Measurements from ENCODE around the gene ELP1. TPM values are rescaled to one million over a fixed set of nuclear protein-coding genes. Genes with fewer than 3 reads are reported as not detected.
"Not testable (repeated sequence)": the region's sequence is repeated elsewhere in the genome, so short reads cannot be mapped to it uniquely, and the experiment has no call there.

ELP1 gene
- total RNA-seq, 1 donor from 2014 or later, result 14.5 TPM

GRCh38 chr9:108928386-108928785, 5.5 kb downstream of the ELP1 start:
- no peak for DNase-seq (ENCODE audit: low spot score)

GRCh38 chr9:108924466-108924865, 9.5 kb downstream of the ELP1 start:
- DNase-seq (ENCODE audit: low spot score), result no peak

- no peak for DNase-seq (ENCODE audit: low spot score)
Measured at GRCh38 chr9:108921200-108921599, 12.7 kb downstream of the ELP1 start.

- not testable (repeated sequence) for DNase-seq (ENCODE audit: low spot score)
Measured at GRCh38 chr9:108920401-108920800, 13.5 kb downstream of the ELP1 start.

GRCh38 chr9:108919517-108919916, 14.4 kb downstream of the ELP1 start:
- DNase-seq (ENCODE audit: low spot score), result no peak

- no peak for DNase-seq (ENCODE audit: low spot score)
Measured at GRCh38 chr9:108913391-108913790, 20.5 kb downstream of the ELP1 start.

GRCh38 chr9:108911820-108912219, 22.1 kb downstream of the ELP1 start:
- DNase-seq (ENCODE audit: low spot score), result no peak

- DNase-seq (ENCODE audit: low spot score), result no peak
Measured at GRCh38 chr9:108910914-108911313, 23.0 kb downstream of the ELP1 start.

- no peak for DNase-seq (ENCODE audit: low spot score)
Measured at GRCh38 chr9:108910402-108910801, 23.5 kb downstream of the ELP1 start.

GRCh38 chr9:108905494-108905893, 28.4 kb downstream of the ELP1 start:
- DNase-seq (ENCODE audit: low spot score), result no peak

- no peak for DNase-seq (ENCODE audit: low spot score)
Measured at GRCh38 chr9:108904161-108904560, 29.8 kb downstream of the ELP1 start.

GRCh38 chr9:108903420-108904103, 30.4 kb downstream of the ELP1 start:
- DNase-seq (ENCODE audit: low spot score), result no peak

- no peak for DNase-seq (ENCODE audit: low spot score)
Measured at GRCh38 chr9:108900176-108900575, 33.7 kb downstream of the ELP1 start.

GRCh38 chr9:108899023-108899695, 34.8 kb downstream of the ELP1 start:
- DNase-seq (ENCODE audit: low spot score), result not testable (repeated sequence)

- no peak for DNase-seq (ENCODE audit: low spot score)
Measured at GRCh38 chr9:108897324-108898096, 36.4 kb downstream of the ELP1 start.

- no peak for DNase-seq (ENCODE audit: low spot score)
Measured at GRCh38 chr9:108894225-108894997, 39.5 kb downstream of the ELP1 start.

- no peak for DNase-seq (ENCODE audit: low spot score)
Measured at GRCh38 chr9:108889649-108890067, 44.3 kb downstream of the ELP1 start.

- DNase-seq (ENCODE audit: low spot score), result not testable (repeated sequence)
Measured at GRCh38 chr9:108886594-108887271, 47.2 kb downstream of the ELP1 start.

GRCh38 chr9:108885643-108886348, 48.1 kb downstream of the ELP1 start:
- DNase-seq (ENCODE audit: low spot score), result no peak

GRCh38 chr9:108884701-108885100, 49.2 kb downstream of the ELP1 start:
- DNase-seq (ENCODE audit: low spot score), result no peak
